ENCODE measurements around the gene XPNPEP2. TPM values are rescaled to one million over a fixed set of nuclear protein-coding genes. Genes with fewer than 3 reads are reported as not detected.

The XPNPEP2 gene
- total RNA-seq, 2 donors from 2014 or later = 2.7 to 4.2 TPM

DNA sequence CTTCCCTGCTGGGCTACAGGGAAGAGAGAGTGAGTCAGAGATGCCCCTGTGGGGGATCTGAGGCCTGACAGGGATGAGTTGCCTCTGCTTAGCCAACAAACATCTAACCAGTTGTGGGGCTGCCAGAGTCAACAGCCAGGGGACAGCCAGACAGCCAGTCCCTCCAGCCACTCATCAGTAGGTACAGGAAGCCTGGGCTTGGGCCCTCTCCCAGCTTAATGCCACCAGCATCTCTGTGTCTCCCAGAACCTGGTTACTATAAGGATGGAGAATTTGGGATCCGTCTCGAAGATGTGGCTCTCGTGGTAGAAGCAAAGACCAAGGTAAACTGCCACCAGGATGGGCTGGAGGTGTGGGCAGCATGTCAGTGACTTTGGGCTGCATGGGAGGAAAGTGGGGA is 23.7 kb downstream of the XPNPEP2 start:
- no peak overlapping the region for H3K4me3 ChIP-seq
- no peaks in the 10 kb centered on the region for H3K27me3 ChIP-seq (replicated peaks; ENCODE audit: insufficient read depth)
- ATAC-seq (ENCODE audit: insufficient number of reproducible peaks, low FRiP score, low read depth) (no peak), DNase-seq (ENCODE audit: low spot score) (no peak)
- TF ChIP-seq, protein P1, sequence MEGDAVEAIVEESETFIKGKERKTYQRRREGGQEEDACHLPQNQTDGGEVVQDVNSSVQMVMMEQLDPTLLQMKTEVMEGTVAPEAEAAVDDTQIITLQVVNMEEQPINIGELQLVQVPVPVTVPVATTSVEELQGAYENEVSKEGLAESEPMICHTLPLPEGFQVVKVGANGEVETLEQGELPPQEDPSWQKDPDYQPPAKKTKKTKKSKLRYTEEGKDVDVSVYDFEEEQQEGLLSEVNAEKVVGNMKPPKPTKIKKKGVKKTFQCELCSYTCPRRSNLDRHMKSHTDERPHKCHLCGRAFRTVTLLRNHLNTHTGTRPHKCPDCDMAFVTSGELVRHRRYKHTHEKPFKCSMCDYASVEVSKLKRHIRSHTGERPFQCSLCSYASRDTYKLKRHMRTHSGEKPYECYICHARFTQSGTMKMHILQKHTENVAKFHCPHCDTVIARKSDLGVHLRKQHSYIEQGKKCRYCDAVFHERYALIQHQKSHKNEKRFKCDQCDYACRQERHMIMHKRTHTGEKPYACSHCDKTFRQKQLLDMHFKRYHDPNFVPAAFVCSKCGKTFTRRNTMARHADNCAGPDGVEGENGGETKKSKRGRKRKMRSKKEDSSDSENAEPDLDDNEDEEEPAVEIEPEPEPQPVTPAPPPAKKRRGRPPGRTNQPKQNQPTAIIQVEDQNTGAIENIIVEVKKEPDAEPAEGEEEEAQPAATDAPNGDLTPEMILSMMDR (IDR thresholded peaks at IDR 0.05) = no peak
- H3K27ac ChIP-seq = no peak overlapping the region
- H3K4me1 ChIP-seq (ENCODE audit: control insufficient read depth in 1 of 2, low read depth in 2 of 2) = no peaks in the 10 kb centered on the region
- H3K9me3 ChIP-seq = no peaks in the 10 kb centered on the region
- no peaks in the 10 kb centered on the region for H3K36me3 ChIP-seq

DNA sequence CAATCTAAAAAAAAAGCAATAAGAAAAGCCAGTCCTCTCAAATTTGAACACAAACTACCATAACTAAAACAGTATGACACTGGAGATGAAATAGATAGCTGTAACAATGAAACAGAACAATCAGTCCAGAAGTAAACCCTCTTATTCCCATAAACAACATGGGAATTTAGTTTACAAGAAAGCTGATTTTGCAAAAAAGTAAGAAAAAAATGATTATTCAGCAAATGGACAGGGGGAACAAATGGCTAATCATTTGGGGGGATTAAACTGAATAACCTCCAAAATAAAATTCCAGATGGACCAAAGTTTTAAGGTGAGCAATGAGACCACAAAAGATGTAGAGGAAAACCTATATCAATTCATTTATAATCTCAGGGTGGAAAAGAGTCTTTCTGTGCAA is 24.9 kb downstream of the XPNPEP2 start:
- DNase-seq (ENCODE audit: low spot score) = no peak
- TF ChIP-seq, protein P1 (IDR thresholded peaks at IDR 0.05) = no peak
- Histone ChIP-seq H3K9me3 (no peaks in the 10 kb centered on the region), H3K4me3 (no peak overlapping the region), H3K27ac (no peak overlapping the region), H3K36me3 (no peaks in the 10 kb centered on the region), H3K4me1 (ENCODE audit: control insufficient read depth in 1 of 2, low read depth in 2 of 2) (no peaks in the 10 kb centered on the region), H3K27me3 (replicated peaks; ENCODE audit: insufficient read depth) (no peaks in the 10 kb centered on the region)
- no peak for ATAC-seq (ENCODE audit: insufficient number of reproducible peaks, low FRiP score, low read depth)

DNA sequence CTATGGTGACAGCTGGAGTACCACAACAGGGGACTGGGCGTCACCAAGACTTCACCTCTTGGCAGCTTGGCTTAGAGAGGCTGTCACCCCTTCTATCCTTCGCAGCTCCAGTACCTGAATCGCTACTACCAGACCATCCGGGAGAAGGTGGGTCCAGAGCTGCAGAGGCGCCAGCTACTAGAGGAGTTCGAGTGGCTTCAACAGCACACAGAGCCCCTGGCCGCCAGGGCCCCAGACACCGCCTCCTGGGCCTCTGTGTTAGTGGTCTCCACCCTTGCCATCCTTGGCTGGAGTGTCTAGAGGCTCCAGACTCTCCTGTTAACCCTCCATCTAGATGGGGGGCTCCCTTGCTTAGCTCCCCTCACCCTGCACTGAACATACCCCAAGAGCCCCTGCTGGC is 29.4 kb downstream of the XPNPEP2 start:
- Histone ChIP-seq H3K27me3 (replicated peaks; ENCODE audit: insufficient read depth) (no peaks in the 10 kb centered on the region), H3K36me3 (no peaks in the 10 kb centered on the region), H3K27ac (no peak overlapping the region), H3K4me1 (ENCODE audit: control insufficient read depth in 1 of 2, low read depth in 2 of 2) (no peaks in the 10 kb centered on the region), H3K4me3 (no peak overlapping the region), H3K9me3 (no peaks in the 10 kb centered on the region)
- ATAC-seq (ENCODE audit: insufficient number of reproducible peaks, low FRiP score, low read depth) = no peak
- TF ChIP-seq, protein P1 (IDR thresholded peaks at IDR 0.05) = no peak
- DNase-seq (ENCODE audit: low spot score) = no peak

DNA sequence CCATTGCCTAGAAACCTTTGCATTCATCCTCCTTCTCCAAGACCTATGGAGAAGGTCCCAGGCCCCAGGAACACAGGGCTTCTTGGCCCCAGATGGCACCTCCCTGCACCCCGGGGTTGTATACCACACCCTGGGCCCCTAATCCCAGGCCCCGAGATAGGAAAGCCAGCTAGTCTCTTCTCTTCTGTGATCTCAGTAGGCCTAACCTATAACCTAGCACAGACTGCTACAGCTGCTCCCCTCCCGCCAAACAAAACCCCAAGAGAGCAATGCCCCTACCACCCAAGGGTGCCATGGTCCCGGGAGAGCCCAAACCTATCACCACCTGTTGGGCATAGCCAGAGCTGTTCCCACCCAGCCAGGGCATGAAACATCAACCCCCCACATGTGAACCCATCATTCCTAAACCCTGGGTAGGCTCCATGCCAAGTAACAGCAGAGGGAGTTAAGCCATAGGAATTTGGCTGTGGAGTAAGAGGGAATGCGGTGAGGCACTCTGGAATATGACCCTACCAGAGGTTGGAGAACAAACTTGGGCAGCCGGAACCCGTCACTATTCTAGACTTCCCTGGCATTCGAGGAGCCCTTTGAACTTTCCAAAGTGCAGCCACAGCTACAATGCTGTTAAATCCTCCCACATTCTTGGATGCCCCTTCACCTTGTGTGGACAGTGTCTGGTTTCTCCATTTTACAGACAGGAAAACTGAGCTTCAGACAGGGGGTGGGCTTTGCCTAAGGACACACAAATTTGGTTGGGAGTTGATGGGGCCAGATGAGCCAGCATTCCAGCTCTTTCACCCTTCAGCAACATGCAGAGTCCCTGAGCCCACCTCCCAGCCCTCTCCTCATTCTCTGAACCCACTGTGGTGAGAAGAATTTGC is 30.0 kb downstream of the XPNPEP2 start:
- ATAC-seq (ENCODE audit: insufficient number of reproducible peaks, low FRiP score, low read depth) (no peak), DNase-seq (ENCODE audit: low spot score) (no peak)
- Histone ChIP-seq H3K27me3 (replicated peaks; ENCODE audit: insufficient read depth) (no peaks in the 10 kb centered on the region), H3K27ac (no peak overlapping the region), H3K4me3 (no peak overlapping the region), H3K4me1 (ENCODE audit: control insufficient read depth in 1 of 2, low read depth in 2 of 2) (no peaks in the 10 kb centered on the region), H3K36me3 (no peaks in the 10 kb centered on the region), H3K9me3 (no peaks in the 10 kb centered on the region)
- TF ChIP-seq, protein P1 (IDR thresholded peaks at IDR 0.05) = no peak

DNA sequence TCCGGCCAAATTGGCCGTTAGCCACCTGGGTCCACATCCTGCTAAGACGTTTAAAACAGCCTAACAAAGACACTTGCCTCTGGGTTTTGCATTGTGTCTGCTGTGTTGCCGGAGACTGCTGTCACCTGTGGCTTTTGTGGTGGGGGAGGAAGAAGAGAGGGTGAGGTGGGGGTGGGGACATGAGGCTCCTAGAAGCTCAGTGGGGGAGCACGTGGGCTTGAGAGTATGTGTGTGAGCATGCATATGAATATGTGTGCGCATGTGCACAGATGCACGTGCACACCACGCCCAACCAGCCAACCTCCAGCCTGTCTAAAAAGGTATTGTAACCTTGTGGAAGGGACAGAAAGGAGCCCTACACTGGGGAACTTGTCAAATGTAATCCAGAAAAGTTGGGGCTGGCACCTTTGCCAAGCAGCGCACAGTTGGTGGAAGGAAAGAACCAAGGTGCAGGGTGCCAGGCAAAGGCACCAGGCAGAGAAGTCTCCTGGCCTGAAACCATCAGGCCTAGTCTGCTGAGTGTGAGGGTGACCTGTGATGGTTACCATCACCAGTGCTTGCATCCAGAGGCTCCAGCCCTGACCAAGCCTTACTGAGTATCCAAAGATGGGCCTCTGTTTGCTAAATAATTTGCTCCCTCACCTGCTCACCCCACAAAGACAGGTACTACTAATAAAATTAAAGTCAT is 30.8 kb downstream of the XPNPEP2 start:
- no peak for ATAC-seq (ENCODE audit: insufficient number of reproducible peaks, low FRiP score, low read depth)
- H3K27ac ChIP-seq = no peak overlapping the region
- no peaks in the 10 kb centered on the region for H3K9me3 ChIP-seq
- no peaks in the 10 kb centered on the region for H3K4me1 ChIP-seq (ENCODE audit: control insufficient read depth in 1 of 2, low read depth in 2 of 2)
- TF ChIP-seq, protein P1 (IDR thresholded peaks at IDR 0.05) = no peak
- H3K27me3 ChIP-seq (replicated peaks; ENCODE audit: insufficient read depth) = no peaks in the 10 kb centered on the region
- DNase-seq (ENCODE audit: low spot score) = no peak
- no peaks in the 10 kb centered on the region for H3K36me3 ChIP-seq
- no peak overlapping the region for H3K4me3 ChIP-seq
